ENCODE measurements around the gene SORBS1.

DNA sequence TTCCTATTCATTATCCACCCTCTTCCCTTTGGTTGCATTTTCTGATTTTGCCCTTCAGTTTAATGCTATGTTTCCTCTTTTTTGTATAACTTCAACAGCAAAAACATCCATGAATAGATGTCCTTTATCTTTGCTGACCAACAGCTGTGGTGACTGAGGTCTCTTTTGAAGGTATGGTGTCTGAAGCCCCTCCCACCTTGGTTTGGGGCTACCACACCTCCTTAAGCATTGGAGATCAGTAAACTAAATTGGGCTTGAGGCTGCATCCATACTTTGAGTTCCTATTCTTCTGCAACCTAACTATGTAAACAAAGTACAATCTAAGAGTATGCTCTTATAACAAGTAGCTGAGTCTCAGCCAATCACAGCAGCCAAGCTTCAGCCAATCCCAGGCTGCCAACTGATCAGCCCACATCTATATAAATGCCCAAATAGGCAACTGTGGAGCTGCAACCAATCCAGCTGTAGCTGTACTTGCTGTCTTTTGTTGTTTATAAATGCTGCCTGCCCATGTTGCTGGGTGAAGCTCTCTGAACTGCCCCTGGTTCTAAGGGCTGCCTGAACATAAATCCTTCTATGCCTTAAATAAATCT is 201.0 kb downstream of the SORBS1 start:
- TF ChIP-seq SYNCRIP (IDR thresholded peaks at IDR 0.05; ENCODE audit: insufficient read depth, low read depth, low read length) (no peak), FOXK2 (IDR thresholded peaks at IDR 0.05) (no peak), POLR2A (IDR thresholded peaks at IDR 0.05; ENCODE audit: insufficient read depth in 1 of 2, low read depth in 2 of 2, low read length in 2 of 2) (no peak), ZNF670 (CRISPR knock-in tag; IDR thresholded peaks at IDR 0.05; ENCODE audit: borderline replicate concordance) (no peak), RELA (CRISPR knock-in tag; IDR thresholded peaks at IDR 0.05) (no peak), EZH2 (conservative IDR thresholded peaks at IDR 0.05; ENCODE audit: low read depth, low read length) (no peak), FOXA1 (IDR thresholded peaks at IDR 0.05) (no peak), FOXA1 (CRISPR knock-in tag; IDR thresholded peaks at IDR 0.05) (no peak), TCF7 (IDR thresholded peaks at IDR 0.05; ENCODE audit: low read depth) (no peak)
- TF ChIP-seq, protein P1, sequence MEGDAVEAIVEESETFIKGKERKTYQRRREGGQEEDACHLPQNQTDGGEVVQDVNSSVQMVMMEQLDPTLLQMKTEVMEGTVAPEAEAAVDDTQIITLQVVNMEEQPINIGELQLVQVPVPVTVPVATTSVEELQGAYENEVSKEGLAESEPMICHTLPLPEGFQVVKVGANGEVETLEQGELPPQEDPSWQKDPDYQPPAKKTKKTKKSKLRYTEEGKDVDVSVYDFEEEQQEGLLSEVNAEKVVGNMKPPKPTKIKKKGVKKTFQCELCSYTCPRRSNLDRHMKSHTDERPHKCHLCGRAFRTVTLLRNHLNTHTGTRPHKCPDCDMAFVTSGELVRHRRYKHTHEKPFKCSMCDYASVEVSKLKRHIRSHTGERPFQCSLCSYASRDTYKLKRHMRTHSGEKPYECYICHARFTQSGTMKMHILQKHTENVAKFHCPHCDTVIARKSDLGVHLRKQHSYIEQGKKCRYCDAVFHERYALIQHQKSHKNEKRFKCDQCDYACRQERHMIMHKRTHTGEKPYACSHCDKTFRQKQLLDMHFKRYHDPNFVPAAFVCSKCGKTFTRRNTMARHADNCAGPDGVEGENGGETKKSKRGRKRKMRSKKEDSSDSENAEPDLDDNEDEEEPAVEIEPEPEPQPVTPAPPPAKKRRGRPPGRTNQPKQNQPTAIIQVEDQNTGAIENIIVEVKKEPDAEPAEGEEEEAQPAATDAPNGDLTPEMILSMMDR (CRISPR knock-in tag; IDR thresholded peaks at IDR 0.05) = no peak
